Neutrophil (primary cell): ENCODE measurements around the gene GRB14.
"Not testable (repeated sequence)": the region's sequence is repeated elsewhere in the genome, so short reads cannot be mapped to it uniquely, and the experiment has no call there.

Experiments used
- H3K27ac ChIP-seq: fragments of 200-600 bp; sonication (generic); 2 replicates; pipeline ENCODE4 v1.5.1; 2016; ENCODE audit warnings: mild to moderate bottlenecking, moderate library complexity
- H3K27me3 ChIP-seq: fragments of 200-600 bp; sonication (generic); 2 replicates; pipeline ENCODE4 v1.6.0; 2016; ENCODE audit warnings: mild to moderate bottlenecking
- H3K36me3 ChIP-seq: fragments of 200-600 bp; sonication (generic); 2 replicates; pipeline ENCODE4 v1.5.1; 2017
- H3K4me1 ChIP-seq, 2 experiments: fragments of 200-600 bp in 1 of 2; sonication (generic) in 1 of 2; 1 replicate in 1 of 2; 2 replicates in 1 of 2; pipeline versions ENCODE4 v1.5.1 to v1.6.1; 2013 to 2016; ENCODE audit warnings: low read depth in 1 of 2, low read length in 1 of 2, mild to moderate bottlenecking in 1 of 2, moderate library complexity in 1 of 2; ENCODE audit not compliant: control insufficient read depth in 1 of 2, insufficient read depth in 1 of 2
- H3K4me3 ChIP-seq, 2 experiments: fragments of 200-600 bp in 1 of 2; sonication (generic) in 1 of 2; 1 replicate in 1 of 2; 2 replicates in 1 of 2; pipeline ENCODE4 v1.5.1; 2013 to 2016; ENCODE audit warnings: low read depth in 1 of 2, low read length in 1 of 2, mild to moderate bottlenecking in 1 of 2, moderate library complexity in 1 of 2
- H3K9me3 ChIP-seq: fragments of 200-600 bp; sonication (generic); 2 replicates; pipeline ENCODE4 v1.5.1; 2016
- TF ChIP-seq, protein P1 (sequence below): fragments of 200-600 bp; sonication (generic); IDR thresholded peaks from 2 replicates; pipeline ENCODE4 v1.5.1; 2016; ENCODE audit warnings: antibody characterized with exemption

Gene GRB14

DNA sequence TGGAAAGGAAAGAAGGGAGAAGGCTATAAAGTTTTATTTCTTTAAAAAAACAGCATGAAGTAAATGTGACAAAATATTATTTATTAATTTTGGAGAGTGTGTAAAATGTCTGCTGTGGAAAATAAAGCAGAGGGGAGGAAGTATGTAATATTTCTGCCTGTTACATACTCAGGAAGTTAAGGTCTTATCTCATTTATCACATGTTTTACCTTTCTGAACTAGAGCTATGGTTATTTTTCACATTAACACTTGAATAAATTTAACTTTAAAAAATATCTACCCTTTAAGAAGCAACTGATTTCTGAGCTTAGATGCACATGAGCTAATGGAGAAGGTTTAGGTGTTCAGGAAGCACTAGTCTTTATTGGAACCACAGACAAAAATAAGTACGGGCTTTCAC lies 148.3 kb downstream of the GRB14 start:
- H3K27ac ChIP-seq = no peak overlapping the region
- TF ChIP-seq, protein P1, sequence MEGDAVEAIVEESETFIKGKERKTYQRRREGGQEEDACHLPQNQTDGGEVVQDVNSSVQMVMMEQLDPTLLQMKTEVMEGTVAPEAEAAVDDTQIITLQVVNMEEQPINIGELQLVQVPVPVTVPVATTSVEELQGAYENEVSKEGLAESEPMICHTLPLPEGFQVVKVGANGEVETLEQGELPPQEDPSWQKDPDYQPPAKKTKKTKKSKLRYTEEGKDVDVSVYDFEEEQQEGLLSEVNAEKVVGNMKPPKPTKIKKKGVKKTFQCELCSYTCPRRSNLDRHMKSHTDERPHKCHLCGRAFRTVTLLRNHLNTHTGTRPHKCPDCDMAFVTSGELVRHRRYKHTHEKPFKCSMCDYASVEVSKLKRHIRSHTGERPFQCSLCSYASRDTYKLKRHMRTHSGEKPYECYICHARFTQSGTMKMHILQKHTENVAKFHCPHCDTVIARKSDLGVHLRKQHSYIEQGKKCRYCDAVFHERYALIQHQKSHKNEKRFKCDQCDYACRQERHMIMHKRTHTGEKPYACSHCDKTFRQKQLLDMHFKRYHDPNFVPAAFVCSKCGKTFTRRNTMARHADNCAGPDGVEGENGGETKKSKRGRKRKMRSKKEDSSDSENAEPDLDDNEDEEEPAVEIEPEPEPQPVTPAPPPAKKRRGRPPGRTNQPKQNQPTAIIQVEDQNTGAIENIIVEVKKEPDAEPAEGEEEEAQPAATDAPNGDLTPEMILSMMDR = no peak
- H3K27me3 ChIP-seq = no peaks in the 10 kb centered on the region
- no peak overlapping the region for H3K4me3 ChIP-seq
- no peaks in the 10 kb centered on the region for H3K4me1 ChIP-seq
- no peaks in the 10 kb centered on the region for H3K9me3 ChIP-seq
- H3K36me3 ChIP-seq = no peaks in the 10 kb centered on the region

DNA sequence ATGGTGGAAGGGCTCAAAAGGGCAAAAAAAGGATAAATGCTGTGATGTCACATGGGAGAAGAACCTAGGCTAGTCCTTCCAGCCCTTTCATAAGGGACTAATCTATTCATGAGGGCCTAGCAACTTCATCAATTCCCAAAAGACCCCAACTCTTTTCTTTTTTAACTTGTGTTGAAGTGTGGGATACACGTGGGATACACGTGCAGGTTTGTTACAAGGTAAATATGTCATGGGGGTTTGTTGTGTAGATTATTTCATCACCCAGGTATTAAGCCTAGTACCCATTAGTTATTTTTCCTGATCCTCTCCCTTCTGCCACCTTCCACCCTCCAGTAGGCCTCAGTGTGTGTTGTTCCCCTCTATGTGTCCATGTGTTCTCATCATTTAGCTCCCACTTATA lies 156.2 kb downstream of the GRB14 start:
- H3K4me3 ChIP-seq, H3K27ac ChIP-seq, H3K27me3 ChIP-seq, H3K4me1 ChIP-seq, H3K36me3 ChIP-seq, H3K9me3 ChIP-seq: not testable (repeated sequence)

DNA sequence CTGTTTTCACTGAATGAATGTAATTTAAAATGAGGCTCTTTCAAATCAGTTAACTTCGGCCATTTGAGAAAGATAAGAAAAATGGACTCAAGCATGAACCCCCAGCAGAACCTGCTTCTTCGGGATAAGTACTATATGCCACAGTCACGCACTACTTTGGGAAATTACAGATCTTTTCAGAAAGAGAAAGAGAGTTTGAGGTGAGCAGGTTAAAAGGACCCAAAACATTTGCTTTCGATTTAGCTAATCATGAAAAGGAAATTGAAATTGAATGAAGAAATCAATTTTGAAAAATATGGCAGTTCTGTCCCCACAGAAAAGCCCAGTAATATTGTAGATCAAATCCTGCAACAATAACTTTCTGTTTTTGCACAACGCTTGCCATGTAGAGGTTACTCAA lies 156.9 kb downstream of the GRB14 start:
- H3K27ac ChIP-seq = no peak overlapping the region
- H3K27me3 ChIP-seq = no peaks in the 10 kb centered on the region
- H3K36me3 ChIP-seq = no peaks in the 10 kb centered on the region
- no peaks in the 10 kb centered on the region for H3K9me3 ChIP-seq
- no peak overlapping the region for H3K4me3 ChIP-seq
- no peaks in the 10 kb centered on the region for H3K4me1 ChIP-seq
- TF ChIP-seq, protein P1 = no peak

DNA sequence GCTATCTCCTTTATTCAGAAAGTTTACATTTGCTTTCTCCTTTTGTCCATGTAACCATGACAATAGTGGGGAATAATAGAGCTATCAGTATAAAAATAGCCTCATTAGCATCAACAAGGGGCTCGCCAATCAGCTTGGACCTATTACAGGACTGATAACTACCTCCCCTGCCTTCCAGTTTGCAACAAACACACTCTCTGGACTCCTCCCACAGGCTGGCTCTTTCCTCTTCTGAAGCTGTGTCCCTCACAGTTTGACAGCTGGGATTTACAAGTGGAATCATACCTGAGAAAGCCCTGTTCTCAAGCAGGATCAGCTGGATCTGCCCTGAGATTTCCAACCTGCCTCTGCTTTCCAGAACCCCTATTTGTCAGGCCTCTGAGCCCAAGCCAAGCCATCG lies 162.5 kb downstream of the GRB14 start:
- no peaks in the 10 kb centered on the region for H3K27me3 ChIP-seq
- no peaks in the 10 kb centered on the region for H3K36me3 ChIP-seq
- H3K4me3 ChIP-seq = no peak overlapping the region
- H3K4me1 ChIP-seq = no peaks in the 10 kb centered on the region
- TF ChIP-seq, protein P1 = no peak
- no peaks in the 10 kb centered on the region for H3K9me3 ChIP-seq
- H3K27ac ChIP-seq = no peak overlapping the region

DNA sequence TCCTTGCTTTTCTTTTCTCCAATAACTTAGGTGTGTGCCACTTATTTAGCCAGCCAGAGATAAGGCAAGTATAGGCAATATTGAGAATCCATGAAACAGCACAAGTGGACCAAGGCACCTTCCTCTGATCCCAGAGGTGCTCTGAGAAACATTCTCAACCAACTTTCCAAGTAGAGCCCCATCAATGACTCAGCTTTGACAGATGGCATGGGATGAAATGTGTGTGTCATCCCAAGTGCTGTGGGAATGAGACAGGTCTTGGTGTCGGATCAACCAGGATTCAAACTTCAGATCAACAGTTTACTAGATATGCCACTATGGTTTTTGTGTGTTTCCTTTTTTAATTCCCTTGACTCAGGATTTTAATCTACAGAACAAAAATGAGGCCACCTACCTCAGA lies 164.0 kb downstream of the GRB14 start:
- TF ChIP-seq, protein P1 = no peak
- no peaks in the 10 kb centered on the region for H3K36me3 ChIP-seq
- H3K27me3 ChIP-seq = no peaks in the 10 kb centered on the region
- H3K4me3 ChIP-seq = no peak overlapping the region
- no peaks in the 10 kb centered on the region for H3K9me3 ChIP-seq
- H3K27ac ChIP-seq = no peak overlapping the region
- H3K4me1 ChIP-seq = no peaks in the 10 kb centered on the region

DNA sequence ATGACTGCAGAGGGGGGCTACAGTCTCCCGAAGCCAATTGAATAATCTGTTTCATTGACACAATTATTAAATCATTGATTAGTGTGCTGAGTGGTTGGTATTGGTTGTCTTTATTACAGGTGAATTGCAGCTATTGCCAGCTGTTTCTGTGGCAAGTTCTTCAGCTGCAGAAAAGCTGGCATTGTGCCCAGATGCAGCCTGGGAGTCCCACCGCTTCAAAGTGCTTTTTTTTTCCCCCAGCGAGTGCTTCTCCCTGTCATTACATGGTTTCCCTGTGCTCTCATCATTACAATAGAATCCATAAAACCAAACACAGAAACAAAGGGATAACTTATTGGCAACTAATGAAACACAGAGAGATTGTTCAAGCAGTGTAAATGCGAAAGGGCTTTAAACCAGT lies 164.7 kb downstream of the GRB14 start:
- TF ChIP-seq, protein P1 = no peak
- no peaks in the 10 kb centered on the region for H3K27me3 ChIP-seq
- H3K4me1 ChIP-seq = no peaks in the 10 kb centered on the region
- H3K36me3 ChIP-seq = no peaks in the 10 kb centered on the region
- no peak overlapping the region for H3K27ac ChIP-seq
- H3K9me3 ChIP-seq = no peaks in the 10 kb centered on the region
- no peak overlapping the region for H3K4me3 ChIP-seq
